ENCODE results near the gene SHANK2.

The SHANK2 gene

GRCh38 chr11:71204748-71205664 is 47.4 kb downstream of the SHANK2 start:
- no peak overlapping the region for H3K27ac ChIP-seq (ENCODE audit: low read depth, low read length)

DNA sequence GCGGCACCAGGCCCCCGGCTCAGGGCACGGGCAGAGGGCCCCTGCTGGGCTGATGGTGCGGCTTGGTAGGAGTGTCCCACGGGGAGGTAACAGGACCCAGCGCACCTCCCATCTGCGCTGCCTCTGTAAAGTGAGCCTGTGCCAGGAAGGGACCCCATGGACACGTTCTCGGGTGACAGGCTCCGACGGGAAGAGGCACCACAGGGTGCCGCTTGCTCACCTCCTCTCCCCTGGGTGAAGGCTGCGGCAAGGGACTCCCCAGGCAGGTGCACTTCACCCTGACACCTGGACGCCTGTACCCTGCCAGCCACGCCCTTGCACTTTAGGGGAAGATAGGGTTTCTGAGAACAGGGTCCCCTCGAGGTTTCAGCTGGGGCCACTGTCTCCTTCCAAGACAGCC is 48.1 kb downstream of the SHANK2 start:
- Histone ChIP-seq H3K9me3 (ENCODE audit: insufficient read depth, low read depth, low read length) (no peaks in the 10 kb centered on the region), H3K27ac (ENCODE audit: low read depth, low read length) (no peak overlapping the region), H3K9ac (ENCODE audit: low read depth, low read length) (no peak overlapping the region), H3K4me1 (ENCODE audit: insufficient read depth, low read length) (peaks cover 8% of the 10 kb centered on the region), H3K36me3 (ENCODE audit: insufficient read depth, low read length) (no peaks in the 10 kb centered on the region), H3K4me3 (ENCODE audit: low read length) (no peak overlapping the region), H3K27me3 (ENCODE audit: insufficient read depth, low read length) (no peaks in the 10 kb centered on the region)
- WGBS: 88% methylated on average over 16 of the region's 16 CpGs

More at GRCh38 chr11:71204748-71205664, 47.4 kb downstream of the SHANK2 start:
- Histone ChIP-seq H3K36me3 (ENCODE audit: insufficient read depth, low read length) (no peaks in the 10 kb centered on the region), H3K9ac (ENCODE audit: low read depth, low read length) (no peak overlapping the region), H3K4me1 (ENCODE audit: insufficient read depth, low read length) (peaks cover 8% of the 10 kb centered on the region), H3K27me3 (ENCODE audit: insufficient read depth, low read length) (no peaks in the 10 kb centered on the region), H3K4me3 (ENCODE audit: low read length) (no peak overlapping the region), H3K9me3 (ENCODE audit: insufficient read depth, low read depth, low read length) (no peaks in the 10 kb centered on the region)
- 93% methylated on average over 16 of the region's 18 CpGs for WGBS

DNA sequence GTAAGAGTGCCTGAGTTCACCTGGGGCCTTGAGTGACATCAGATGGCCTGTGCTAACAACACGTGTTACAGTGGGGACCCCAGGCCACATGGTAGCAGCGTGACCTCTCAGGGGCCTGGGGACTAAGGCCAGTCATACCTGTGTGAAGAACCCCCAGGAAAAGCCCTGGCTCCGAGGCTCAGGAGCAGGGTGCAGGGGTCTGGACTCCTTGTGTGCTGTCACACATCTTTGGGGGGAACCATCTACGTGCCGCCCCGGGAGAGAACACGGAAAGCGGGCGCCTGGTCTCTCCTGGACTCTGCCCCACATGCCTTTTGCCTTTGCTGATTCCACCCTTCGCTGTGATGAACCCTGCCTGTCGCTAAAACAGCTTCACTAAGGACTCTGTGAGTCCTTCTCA is 48.7 kb downstream of the SHANK2 start:
- Histone ChIP-seq H3K27ac (ENCODE audit: low read depth, low read length) (no peak overlapping the region), H3K4me1 (ENCODE audit: insufficient read depth, low read length) (peaks cover 8% of the 10 kb centered on the region), H3K4me3 (ENCODE audit: low read length) (no peak overlapping the region), H3K27me3 (ENCODE audit: insufficient read depth, low read length) (no peaks in the 10 kb centered on the region), H3K9me3 (ENCODE audit: insufficient read depth, low read depth, low read length) (no peaks in the 10 kb centered on the region), H3K36me3 (ENCODE audit: insufficient read depth, low read length) (no peaks in the 10 kb centered on the region), H3K9ac (ENCODE audit: low read depth, low read length) (no peak overlapping the region)
- 94% methylated on average over 11 of the region's 11 CpGs for WGBS

GRCh38 chr11:71202966-71203365 is 49.4 kb downstream of the SHANK2 start:
- Histone ChIP-seq H3K27ac (ENCODE audit: low read depth, low read length) (no peak overlapping the region), H3K36me3 (ENCODE audit: insufficient read depth, low read length) (no peaks in the 10 kb centered on the region), H3K4me3 (ENCODE audit: low read length) (no peak overlapping the region), H3K4me1 (ENCODE audit: insufficient read depth, low read length) (peaks cover 8% of the 10 kb centered on the region), H3K9ac (ENCODE audit: low read depth, low read length) (no peak overlapping the region), H3K27me3 (ENCODE audit: insufficient read depth, low read length) (no peaks in the 10 kb centered on the region), H3K9me3 (ENCODE audit: insufficient read depth, low read depth, low read length) (no peaks in the 10 kb centered on the region)
- WGBS: 97% methylated on average over 4 of the region's 4 CpGs

DNA sequence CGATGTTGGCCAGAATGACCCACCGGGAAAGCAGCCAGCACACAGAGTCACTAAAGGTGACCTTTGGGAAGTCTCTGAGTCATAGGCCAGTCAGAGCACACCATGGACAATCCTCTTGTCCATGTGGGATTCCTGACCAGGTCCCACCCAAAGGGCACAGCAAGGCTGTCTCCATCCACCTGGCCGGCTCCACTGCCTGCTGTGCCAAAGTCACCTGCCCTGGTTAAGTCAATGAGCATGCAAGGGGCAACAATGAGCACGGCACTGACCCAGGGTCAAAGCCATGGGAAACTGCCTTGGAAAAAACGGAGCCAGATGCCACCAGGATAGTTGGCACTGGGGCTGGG is 49.8 kb downstream of the SHANK2 start:
- peaks cover 8% of the 10 kb centered on the region for H3K4me1 ChIP-seq (ENCODE audit: insufficient read depth, low read length)
- H3K4me3 ChIP-seq (ENCODE audit: low read length): no peak overlapping the region
- H3K27me3 ChIP-seq (ENCODE audit: insufficient read depth, low read length): no peaks in the 10 kb centered on the region
- no peak overlapping the region for H3K27ac ChIP-seq (ENCODE audit: low read depth, low read length)
- no peaks in the 10 kb centered on the region for H3K9me3 ChIP-seq (ENCODE audit: insufficient read depth, low read depth, low read length)
- 95% methylated on average over 5 of the region's 5 CpGs for WGBS
- no peaks in the 10 kb centered on the region for H3K36me3 ChIP-seq (ENCODE audit: insufficient read depth, low read length)
- no peak overlapping the region for H3K9ac ChIP-seq (ENCODE audit: low read depth, low read length)
